Esophagus squamous epithelium (tissue), 5 donors: ENCODE measurements around the gene C8G. TPM values are rescaled to one million over a fixed set of nuclear protein-coding genes. Genes with fewer than 3 reads are reported as not detected.

Source experiments
- DNase-seq: peaks from one replicate; lab custom pipeline; 2025; lab: John Stamatoyannopoulos, UW
- H3K27ac ChIP-seq, 4 donors: fragments of 200-600 bp; sonication (generic); one replicate each; pipeline ENCODE4 v1.5.1; 2016 to 2019; ENCODE audit warnings: mild to moderate bottlenecking in 1 of 4
- H3K27me3 ChIP-seq, 4 donors: fragments of 200-600 bp; sonication (generic); 1 replicate in 3 of 4; 2 replicates in 1 of 4; pipeline versions ENCODE4 v1.5.1 to v1.6.0; 2017 to 2021; ENCODE audit warnings: antibody characterized with exemption in 1 of 4
- H3K36me3 ChIP-seq, 3 donors: fragments of 200-600 bp; sonication (generic); one replicate each; pipeline ENCODE4 v1.5.1; 2016 to 2019
- H3K4me1 ChIP-seq, 3 donors: fragments of 200-600 bp; sonication (generic); one replicate each; pipeline ENCODE4 v1.5.1; 2017 to 2019
- H3K4me3 ChIP-seq, 4 donors: fragments of 200-600 bp; sonication (generic); 1 replicate in 3 of 4; 2 replicates in 1 of 4; pipeline ENCODE4 v1.5.1; 2016 to 2019; ENCODE audit warnings: mild to moderate bottlenecking in 2 of 4, moderate library complexity in 1 of 4
- H3K9me3 ChIP-seq, 3 donors: fragments of 200-600 bp; sonication (generic); one replicate each; pipeline ENCODE4 v1.5.1; 2016 to 2019
- POLR2A ChIP-seq, 4 donors: fragments of 450-650 bp; IDR thresholded peaks; one replicate each; pipeline ENCODE4 v1.6.1; 2017; ENCODE audit warnings: antibody characterized with exemption in 4 of 4, mild to moderate bottlenecking in 4 of 4, moderate library complexity in 3 of 4
- WGBS, 2 donors: methylation state at CpG; one replicate each; pipeline ENCODE4 v1.1.5; 2018; 5-methylcytosine and 5-hydroxymethylcytosine counted together
- intact Hi-C: fragments of 100-400 bp; cut with DNase I; formaldehyde crosslinking; loops from one replicate; pipeline ENCODE4 v1.15.0; 2022
- total RNA-seq, 4 donors: library from RNA; depleted of rRNA; stranded (reverse); fragments of >200 nt; gene quantifications; one replicate each; pipeline ENCODE4 v1.1.0, GENCODE V29; 2016
- TF ChIP-seq, protein P1 (sequence below), 6 experiments: fragments of 450-650 bp in 4 of 6; fragments of 200-600 bp in 2 of 6; sonication (generic) in 2 of 6; IDR thresholded peaks; one replicate each; pipeline ENCODE4 v1.5.1; 2016 to 2019; ENCODE audit warnings: antibody characterized with exemption in 6 of 6, mild to moderate bottlenecking in 4 of 6, moderate library complexity in 4 of 6
- donor health status: DM: yes; HTN: yes; CAD: no.

Gene C8G
- total RNA-seq, 4 donors from 2014 or later = 1.6 TPM; not detected in 3

DNA sequence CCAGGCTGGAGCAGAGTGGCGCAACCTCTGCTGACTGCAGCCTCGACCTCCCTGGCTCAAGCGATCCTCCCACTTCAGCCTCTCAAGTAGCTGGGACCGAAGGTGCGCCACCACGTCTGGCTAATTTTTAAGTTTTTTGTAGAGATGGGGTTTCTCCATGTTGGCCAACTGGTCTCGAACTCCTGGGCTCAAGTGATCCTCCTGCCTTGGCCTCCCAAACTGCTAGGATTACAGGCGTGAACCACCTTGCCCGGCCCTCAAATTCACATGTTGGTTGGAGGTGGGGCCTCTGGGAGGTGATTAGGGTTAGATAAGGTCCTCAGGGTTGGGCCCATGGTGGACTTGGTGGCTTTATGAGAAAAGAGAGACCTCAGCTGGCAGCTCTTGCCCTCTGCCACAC lies 17.1 kb downstream of the C8G start:
- H3K27me3 ChIP-seq = no peaks in the 10 kb centered on the region
- no peak for DNase-seq
- H3K4me1 ChIP-seq = peaks cover 23 to 47% (median 23%) of the 10 kb centered on the region in 3 donors
- 95 to 97% methylated on average over 7 to 9 of the region's 9 CpGs for WGBS, 2 donors
- H3K4me3 ChIP-seq = no peak overlapping the region
- no peak overlapping the region for H3K27ac ChIP-seq
- H3K9me3 ChIP-seq = no peaks in the 10 kb centered on the region
- intact Hi-C loops = no loop called here
- TF ChIP-seq, protein P1, sequence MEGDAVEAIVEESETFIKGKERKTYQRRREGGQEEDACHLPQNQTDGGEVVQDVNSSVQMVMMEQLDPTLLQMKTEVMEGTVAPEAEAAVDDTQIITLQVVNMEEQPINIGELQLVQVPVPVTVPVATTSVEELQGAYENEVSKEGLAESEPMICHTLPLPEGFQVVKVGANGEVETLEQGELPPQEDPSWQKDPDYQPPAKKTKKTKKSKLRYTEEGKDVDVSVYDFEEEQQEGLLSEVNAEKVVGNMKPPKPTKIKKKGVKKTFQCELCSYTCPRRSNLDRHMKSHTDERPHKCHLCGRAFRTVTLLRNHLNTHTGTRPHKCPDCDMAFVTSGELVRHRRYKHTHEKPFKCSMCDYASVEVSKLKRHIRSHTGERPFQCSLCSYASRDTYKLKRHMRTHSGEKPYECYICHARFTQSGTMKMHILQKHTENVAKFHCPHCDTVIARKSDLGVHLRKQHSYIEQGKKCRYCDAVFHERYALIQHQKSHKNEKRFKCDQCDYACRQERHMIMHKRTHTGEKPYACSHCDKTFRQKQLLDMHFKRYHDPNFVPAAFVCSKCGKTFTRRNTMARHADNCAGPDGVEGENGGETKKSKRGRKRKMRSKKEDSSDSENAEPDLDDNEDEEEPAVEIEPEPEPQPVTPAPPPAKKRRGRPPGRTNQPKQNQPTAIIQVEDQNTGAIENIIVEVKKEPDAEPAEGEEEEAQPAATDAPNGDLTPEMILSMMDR (IDR thresholded peaks at IDR 0.05) = no peak
- no peak for TF ChIP-seq POLR2A (IDR thresholded peaks at IDR 0.05)
- no peaks in the 10 kb centered on the region for H3K36me3 ChIP-seq

DNA sequence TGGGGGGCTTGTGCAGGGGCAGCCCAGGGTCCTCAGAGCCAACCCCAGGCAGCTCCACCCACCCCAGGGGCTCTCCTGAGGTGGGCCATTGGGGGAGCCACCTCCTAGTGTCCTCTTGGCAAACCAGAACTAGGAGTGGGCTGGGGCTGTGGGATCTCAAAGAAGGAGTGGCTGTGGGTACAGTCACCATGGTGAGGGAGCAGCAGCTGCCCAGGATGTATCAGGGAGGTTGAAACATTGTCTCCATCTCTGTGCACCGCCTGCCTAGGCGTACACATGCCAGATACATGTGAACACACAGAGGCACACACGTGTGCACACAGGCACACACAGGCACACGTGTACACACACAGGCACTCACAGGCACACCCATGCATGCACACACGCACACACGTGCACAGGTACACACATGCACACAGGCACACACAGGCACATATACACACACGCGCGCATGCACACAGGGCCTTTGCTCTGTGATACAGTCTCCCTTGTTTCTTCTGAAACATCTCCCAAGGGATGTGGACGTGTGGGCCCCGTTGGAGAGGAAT lies 17.7 kb downstream of the C8G start:
- TF ChIP-seq POLR2A (IDR thresholded peaks at IDR 0.05) = no peak
- TF ChIP-seq, protein P1 (IDR thresholded peaks at IDR 0.05) = no peak
- intact Hi-C loops = no loop called here
- WGBS, 2 donors = 69 to 82% methylated on average over 7 to 11 of the region's 11 CpGs
- Histone ChIP-seq H3K36me3 (no peaks in the 10 kb centered on the region), H3K27ac (no peak overlapping the region), H3K9me3 (no peaks in the 10 kb centered on the region), H3K4me1 (peaks cover 23 to 47% (median 23%) of the 10 kb centered on the region in 3 donors), H3K4me3 (no peak overlapping the region), H3K27me3 (no peaks in the 10 kb centered on the region)
- no peak for DNase-seq

DNA sequence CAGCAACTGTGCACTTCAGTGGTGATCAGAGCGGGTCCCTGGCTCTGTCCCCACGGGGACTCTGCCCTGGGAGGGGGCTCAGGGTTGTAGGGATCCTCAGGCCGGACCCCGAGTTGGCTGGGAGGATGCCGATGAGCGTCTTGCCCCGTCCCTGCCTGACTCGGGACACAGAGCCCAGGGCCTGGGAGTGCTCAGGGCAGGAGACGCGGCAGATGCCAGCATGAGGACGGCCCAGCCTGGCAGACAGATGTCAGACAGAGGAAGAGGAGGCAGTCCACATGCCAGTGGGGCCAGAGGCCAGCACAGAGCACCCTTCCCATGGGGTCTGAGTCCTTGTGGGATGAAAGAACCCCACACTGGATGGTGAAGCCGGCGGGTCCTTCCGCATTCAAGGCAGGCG lies 18.3 kb downstream of the C8G start:
- Histone ChIP-seq H3K4me3 (no peak overlapping the region), H3K9me3 (no peaks in the 10 kb centered on the region), H3K4me1 (peaks cover 23 to 47% (median 23%) of the 10 kb centered on the region in 3 donors), H3K27ac (no peak overlapping the region), H3K36me3 (no peaks in the 10 kb centered on the region), H3K27me3 (peaks cover 0 to 5% (median 0%) of the 10 kb centered on the region in 4 donors)
- DNase-seq = no peak
- TF ChIP-seq POLR2A (IDR thresholded peaks at IDR 0.05) = no peak
- TF ChIP-seq, protein P1 (IDR thresholded peaks at IDR 0.05) = no peak
- WGBS, 2 donors = no CpG with 5 or more reads among the region's 15 CpGs
- intact Hi-C loops = no loop called here

DNA sequence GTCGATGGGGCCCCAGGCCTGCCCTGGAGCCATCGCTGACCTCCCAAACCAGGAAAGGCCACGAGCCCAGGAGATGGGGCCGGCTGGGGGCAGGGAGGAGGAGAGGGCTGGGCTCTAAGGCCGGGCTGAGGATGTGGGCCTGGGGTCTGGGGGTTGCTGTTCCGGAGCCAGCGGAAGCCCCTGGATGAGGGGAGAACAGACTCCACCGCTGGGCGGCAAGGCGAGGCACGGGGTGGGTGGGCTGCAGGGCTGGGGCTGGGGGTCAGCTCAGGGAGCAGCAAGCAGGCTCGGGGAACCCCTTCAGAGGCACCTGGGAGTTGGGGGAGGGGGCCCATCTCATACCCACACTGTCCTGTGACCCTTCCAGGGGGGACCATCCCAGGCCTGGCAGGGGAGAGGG lies 18.7 kb downstream of the C8G start:
- Histone ChIP-seq H3K27ac (no peak overlapping the region), H3K27me3 (peaks cover 0 to 8% (median 0%) of the 10 kb centered on the region in 4 donors), H3K4me1 (peaks cover 23 to 47% (median 23%) of the 10 kb centered on the region in 3 donors), H3K9me3 (no peaks in the 10 kb centered on the region), H3K36me3 (no peaks in the 10 kb centered on the region), H3K4me3 (no peak overlapping the region)
- DNase-seq = no peak
- no peak for TF ChIP-seq POLR2A (IDR thresholded peaks at IDR 0.05)
- intact Hi-C loops = no loop called here
- WGBS, 2 donors = 81% methylated on average over 3 of the region's 12 CpGs; no CpG with 5 or more reads in 1 of the 2 donors

DNA sequence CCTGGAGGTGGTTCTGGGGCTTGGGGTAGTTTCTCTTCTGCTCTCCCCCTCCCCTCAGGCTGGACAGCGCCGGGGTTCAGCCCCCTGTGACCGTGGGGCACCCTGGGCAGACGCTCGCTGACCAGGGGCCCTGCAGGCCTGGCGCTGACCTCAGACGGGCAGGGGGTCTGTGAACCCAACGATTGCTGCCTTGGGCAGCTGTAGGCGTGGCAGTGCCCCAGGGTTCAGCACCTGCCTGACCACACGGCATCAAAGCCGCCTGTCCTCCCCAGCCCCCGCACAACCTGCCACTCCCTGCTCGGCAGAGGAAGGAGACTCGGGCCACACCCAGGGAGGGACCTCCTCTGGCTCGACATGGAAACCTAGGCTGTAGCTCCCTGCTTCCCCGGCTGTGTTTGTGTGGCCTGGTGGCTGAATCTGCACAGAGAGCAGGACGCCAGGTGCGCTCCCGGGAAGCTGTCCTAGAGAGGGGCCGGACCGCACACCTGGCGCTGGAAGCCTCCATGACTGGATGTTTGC lies 19.2 kb downstream of the C8G start:
- Histone ChIP-seq H3K27me3 (peaks cover 0 to 13% (median 0%) of the 10 kb centered on the region in 4 donors), H3K36me3 (no peaks in the 10 kb centered on the region), H3K4me3 (no peak overlapping the region), H3K9me3 (no peaks in the 10 kb centered on the region), H3K27ac (no peak overlapping the region), H3K4me1 (peaks cover 23 to 47% (median 23%) of the 10 kb centered on the region in 3 donors)
- TF ChIP-seq, protein P1 (IDR thresholded peaks at IDR 0.05) = no peak
- TF ChIP-seq POLR2A (IDR thresholded peaks at IDR 0.05) = no peak
- DNase-seq = no peak
- WGBS, 2 donors = 59% methylated on average over 7 of the region's 22 CpGs; no CpG with 5 or more reads in 1 of the 2 donors
- intact Hi-C loops = no loop called here
